ENCODE results near the gene ARHGAP32.

Gene ARHGAP32

DNA sequence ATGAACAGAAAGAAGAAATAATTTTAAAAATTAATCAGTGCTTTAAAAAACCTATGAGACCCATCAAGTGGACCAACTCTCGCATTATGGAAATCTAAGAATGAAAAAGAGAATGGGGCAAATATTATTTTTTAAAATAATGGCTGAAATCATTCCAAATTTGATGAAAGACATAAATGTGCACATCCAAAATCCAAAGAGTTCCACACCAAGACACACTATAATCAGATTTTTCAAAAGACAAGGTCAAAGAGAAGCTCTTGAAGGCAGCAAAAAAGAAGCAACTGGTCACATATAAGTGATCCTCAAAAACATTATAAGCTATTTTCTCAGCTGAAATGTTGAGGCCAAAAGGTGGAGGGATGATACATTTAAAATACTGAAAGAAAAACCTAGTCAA is 85.3 kb downstream of the ARHGAP32 start:
- no peak for DNase-seq (ENCODE audit: low read depth)
- no peak overlapping the region for H3K4me3 ChIP-seq (ENCODE audit: control insufficient read depth, low read depth, low read length)
- TF ChIP-seq CTCF (IDR thresholded peaks at IDR 0.05; ENCODE audit: control insufficient read depth, insufficient read depth, low read depth, low read length, missing control alignments): no peak

DNA sequence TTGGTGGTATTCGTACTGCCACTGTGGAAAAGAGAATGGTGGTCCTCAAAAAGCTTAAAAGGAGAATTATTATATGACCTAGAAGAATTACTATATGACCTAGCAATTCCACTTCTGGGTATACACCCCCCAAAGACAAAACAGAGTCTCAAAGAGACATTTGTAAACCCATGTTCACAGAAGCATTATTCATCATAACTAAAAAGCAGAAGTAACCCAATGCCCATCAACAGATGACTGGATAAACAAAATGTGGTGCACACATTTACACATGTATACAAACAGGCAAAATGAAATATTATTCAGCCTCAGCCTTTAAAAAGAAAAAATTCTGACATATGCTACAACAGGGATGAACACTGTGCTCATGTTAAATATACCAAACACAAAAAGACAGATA is 89.4 kb downstream of the ARHGAP32 start:
- no peak for DNase-seq (ENCODE audit: low read depth)
- no peak for TF ChIP-seq CTCF (IDR thresholded peaks at IDR 0.05; ENCODE audit: control insufficient read depth, insufficient read depth, low read depth, low read length, missing control alignments)
- no peak overlapping the region for H3K4me3 ChIP-seq (ENCODE audit: control insufficient read depth, low read depth, low read length)

- DNase-seq (ENCODE audit: low read depth): no peak
- no peak for TF ChIP-seq CTCF (IDR thresholded peaks at IDR 0.05; ENCODE audit: control insufficient read depth, insufficient read depth, low read depth, low read length, missing control alignments)
Measured at GRCh38 chr11:129102225-129102624, 89.9 kb downstream of the ARHGAP32 start.

GRCh38 chr11:129093283-129093682 is 98.8 kb downstream of the ARHGAP32 start:
- TF ChIP-seq CTCF (IDR thresholded peaks at IDR 0.05; ENCODE audit: control insufficient read depth, insufficient read depth, low read depth, low read length, missing control alignments): no peak
- no peak overlapping the region for H3K4me3 ChIP-seq (ENCODE audit: control insufficient read depth, low read depth, low read length)
- DNase-seq (ENCODE audit: low read depth): no peak

More at GRCh38 chr11:129102225-129102624, 89.9 kb downstream of the ARHGAP32 start:
- no peak overlapping the region for H3K4me3 ChIP-seq (ENCODE audit: control insufficient read depth, low read depth, low read length)

GRCh38 chr11:129090056-129090455 is 102.1 kb downstream of the ARHGAP32 start:
- no peak for DNase-seq (ENCODE audit: low read depth)
- no peak for TF ChIP-seq CTCF (IDR thresholded peaks at IDR 0.05; ENCODE audit: control insufficient read depth, insufficient read depth, low read depth, low read length, missing control alignments)
- H3K4me3 ChIP-seq (ENCODE audit: control insufficient read depth, low read depth, low read length): no peak overlapping the region

DNA sequence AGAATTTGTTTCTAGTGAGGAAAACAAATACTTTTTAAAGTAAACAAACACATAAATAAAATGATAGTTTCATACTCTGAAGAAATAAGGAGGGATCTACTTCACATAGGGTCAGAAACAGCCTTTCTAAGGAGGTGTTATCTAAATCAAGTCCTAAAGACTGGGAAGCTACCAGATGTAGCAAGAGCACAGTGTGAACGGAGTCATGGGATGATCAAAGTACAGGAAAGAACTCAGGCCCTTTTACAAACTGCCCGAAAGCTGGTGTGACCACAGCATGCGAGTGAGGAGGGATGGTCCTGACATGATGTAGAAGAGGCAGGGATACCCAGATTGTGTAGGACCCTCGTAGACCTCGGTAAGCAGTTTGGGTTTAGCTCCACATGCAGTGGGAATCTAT is 102.8 kb downstream of the ARHGAP32 start:
- no peak for DNase-seq (ENCODE audit: low read depth)
- TF ChIP-seq CTCF (IDR thresholded peaks at IDR 0.05; ENCODE audit: control insufficient read depth, insufficient read depth, low read depth, low read length, missing control alignments): no peak
- H3K4me3 ChIP-seq (ENCODE audit: control insufficient read depth, low read depth, low read length): no peak overlapping the region

GRCh38 chr11:129086976-129087375 is 105.1 kb downstream of the ARHGAP32 start:
- TF ChIP-seq CTCF (IDR thresholded peaks at IDR 0.05; ENCODE audit: control insufficient read depth, insufficient read depth, low read depth, low read length, missing control alignments): no peak
- DNase-seq (ENCODE audit: low read depth): no peak
- H3K4me3 ChIP-seq (ENCODE audit: control insufficient read depth, low read depth, low read length): no peak overlapping the region
